ENCODE measurements around the gene TPRG1.

Gene TPRG1

GRCh38 chr3:189361103-189361835 is 189.5 kb downstream of the TPRG1 start:
- no peak for DNase-seq

GRCh38 chr3:189363590-189364255 is 192.0 kb downstream of the TPRG1 start:
- no peak for DNase-seq

DNA sequence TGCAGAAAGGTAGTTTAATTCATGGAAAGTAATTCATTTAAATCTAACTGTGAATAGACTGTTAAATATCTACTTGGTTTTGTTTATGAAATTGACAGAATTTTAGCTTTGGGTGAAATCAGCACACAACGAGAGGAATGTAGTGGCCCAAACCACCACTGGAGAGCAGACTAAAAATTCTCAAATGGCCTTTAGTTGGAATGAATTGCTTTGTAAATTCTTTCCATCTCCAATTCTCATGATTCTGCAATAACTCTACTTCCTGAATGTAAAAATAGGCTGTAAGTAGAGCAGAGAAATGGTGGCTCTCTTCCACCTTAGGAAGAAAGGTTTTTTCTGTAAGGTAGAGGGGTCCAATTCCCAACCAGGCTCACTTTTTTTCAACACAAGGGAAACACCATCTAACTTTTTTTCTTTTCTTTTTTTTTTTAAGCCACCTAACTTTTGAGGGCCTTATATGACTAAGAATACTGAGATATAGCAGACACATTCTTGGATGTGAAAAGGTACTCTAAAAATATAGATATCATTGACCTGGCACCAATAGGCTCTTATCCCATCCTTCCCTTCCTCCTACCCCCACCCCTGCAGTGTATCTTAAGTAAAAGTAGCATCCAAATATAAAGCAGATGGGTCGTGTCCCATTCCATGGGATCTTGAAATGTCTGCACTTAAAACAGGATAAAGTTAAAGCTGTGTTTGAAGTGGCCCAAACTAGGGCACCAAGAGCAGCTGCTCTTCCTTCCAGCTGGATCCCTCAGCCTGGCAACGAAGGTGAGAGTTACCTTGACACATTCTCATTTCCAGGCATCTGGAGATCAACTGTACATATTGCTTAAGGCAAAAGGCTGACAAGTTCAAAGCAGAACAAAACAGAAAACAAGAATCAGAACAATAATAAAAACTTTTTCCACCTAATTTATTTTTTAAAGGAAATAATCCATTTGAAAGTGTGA is 194.1 kb downstream of the TPRG1 start:
- no peak for DNase-seq

DNA sequence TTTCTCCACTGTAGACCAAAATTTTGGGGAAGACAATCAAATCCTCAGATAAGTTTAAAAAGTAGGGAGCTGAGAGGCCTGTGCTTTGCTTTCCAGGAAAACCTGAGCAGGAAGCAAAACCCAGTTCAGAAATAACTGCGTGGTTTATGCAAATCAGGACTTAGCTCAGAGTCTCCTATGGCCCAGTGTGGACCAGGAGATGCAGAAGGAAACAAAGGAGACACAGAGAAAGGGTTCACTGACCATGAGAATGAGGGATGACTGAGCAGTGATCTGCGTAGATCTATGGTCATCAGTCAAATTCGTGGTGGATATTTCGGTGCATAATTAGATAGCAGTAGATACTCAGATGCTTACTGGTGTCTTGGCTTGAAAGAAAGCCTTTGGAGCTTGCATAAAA is 196.6 kb downstream of the TPRG1 start:
- no peak for DNase-seq

- DNase-seq = no peak
Observed at GRCh38 chr3:189369636-189370035, 197.9 kb downstream of the TPRG1 start.

GRCh38 chr3:189372243-189372642 is 200.5 kb downstream of the TPRG1 start:
- no peak for DNase-seq

Measured in CD4-positive, alpha-beta T cell treated with Interleukin-1 beta for 1 hour (primary cell).